Jurkat, Clone E6-1 (cell line): ENCODE results near the gene SPHKAP.
"Not testable (repeated sequence)": the region's sequence is repeated elsewhere in the genome, so short reads cannot be mapped to it uniquely, and the experiment has no call there.

Experiments used
- DNase-seq: peaks from one replicate; pipeline ENCODE4 v3.0.0-alpha.2; 2011; ENCODE audit warnings: low read depth, low spot score
- H3K4me3 ChIP-seq: 2 replicates; pipeline ENCODE4 v1.5.1; 2011; ENCODE audit warnings: mild to moderate bottlenecking, low read length, control low read depth, moderate library complexity

Gene SPHKAP

GRCh38 chr2:227936249-227936648, 245.2 kb downstream of the SPHKAP start:
- not testable (repeated sequence) for H3K4me3 ChIP-seq, DNase-seq

- DNase-seq, result no peak
- no peak overlapping the region for H3K4me3 ChIP-seq
Measured at GRCh38 chr2:227933884-227934283, 247.6 kb downstream of the SPHKAP start.

DNA sequence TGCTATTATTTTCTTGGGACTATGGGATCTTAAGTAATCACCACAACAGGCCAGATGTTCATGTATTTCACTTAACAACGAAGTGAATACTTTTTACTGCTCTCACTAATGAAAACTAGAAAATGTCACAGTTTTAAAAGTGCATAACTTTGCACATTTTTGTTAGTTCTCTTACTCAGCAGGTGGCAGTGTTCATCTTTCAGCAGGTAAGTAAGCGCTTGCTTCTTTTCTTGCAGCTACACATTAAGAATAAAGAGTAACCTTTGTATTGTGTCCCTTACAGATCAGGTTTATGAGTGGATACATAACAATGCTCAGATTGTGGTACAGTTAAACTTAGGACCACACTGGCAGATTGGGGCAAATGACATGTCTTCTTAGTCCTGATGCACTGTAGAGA, 249.1 kb downstream of the SPHKAP start:
- no peak for DNase-seq

DNA sequence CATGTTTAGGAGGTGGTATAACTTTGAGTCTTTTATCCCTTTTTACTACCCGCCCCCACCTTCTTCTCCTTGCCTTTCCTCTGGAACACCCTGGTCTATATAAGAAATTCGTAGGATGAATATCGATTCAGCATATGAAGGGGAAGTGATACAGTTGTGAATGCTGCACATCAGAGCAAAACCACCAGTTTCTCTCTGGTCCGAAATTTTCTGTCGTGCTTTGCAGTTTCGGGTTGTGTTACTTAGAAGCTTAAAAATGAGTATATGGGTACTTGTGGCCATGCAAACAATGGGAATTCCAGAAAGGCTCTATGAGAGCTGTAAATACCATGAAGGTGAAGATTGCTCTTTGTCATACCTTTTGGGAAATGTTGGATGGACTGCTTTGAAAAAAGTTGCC, 249.5 kb downstream of the SPHKAP start:
- no peak overlapping the region for H3K4me3 ChIP-seq

More for the DNA sequence above, 249.1 kb downstream of the SPHKAP start:
- H3K4me3 ChIP-seq, result no peak overlapping the region

More for the DNA sequence above, 249.5 kb downstream of the SPHKAP start:
- no peak for DNase-seq
